PFSK-1 (cell line): ENCODE measurements around the gene TPST1.

Experiments used
- FOXP2 ChIP-seq: optimal IDR thresholded peaks from 2 replicates; pipeline ENCODE3; 2011; ENCODE audit warnings: borderline replicate concordance, control low read depth, inconsistent platforms; ENCODE audit not compliant: insufficient read depth; ENCODE audit errors: extremely low read length, extremely low read depth
- POLR2AphosphoS5 ChIP-seq: IDR thresholded peaks from 2 replicates; pipeline ENCODE4 v1.6.1; 2012; ENCODE audit warnings: low read depth, mild to moderate bottlenecking, control low read depth, low read length, moderate library complexity
- SIN3A ChIP-seq: IDR thresholded peaks from 2 replicates; pipeline ENCODE4 v1.6.1; 2012; ENCODE audit warnings: mild to moderate bottlenecking, low read length, moderate library complexity, borderline replicate concordance; ENCODE audit not compliant: insufficient read depth
- TAF1 ChIP-seq: IDR thresholded peaks from 2 replicates; pipeline ENCODE4 v1.6.1; 2012; ENCODE audit warnings: low read length, control low read depth, borderline replicate concordance; ENCODE audit not compliant: insufficient read depth
- TF ChIP-seq, protein P1 (sequence below), 2 experiments: IDR thresholded peaks; 2 replicates each; pipeline versions ENCODE4 v1.6.1 to v1.8.0; 2011 to 2012; ENCODE audit warnings: low read depth in 2 of 2, low read length in 2 of 2, control low read depth in 1 of 2, inconsistent platforms in 1 of 2, mild to moderate bottlenecking in 1 of 2, moderate library complexity in 1 of 2; ENCODE audit not compliant: insufficient read depth in 1 of 2

Gene TPST1

DNA sequence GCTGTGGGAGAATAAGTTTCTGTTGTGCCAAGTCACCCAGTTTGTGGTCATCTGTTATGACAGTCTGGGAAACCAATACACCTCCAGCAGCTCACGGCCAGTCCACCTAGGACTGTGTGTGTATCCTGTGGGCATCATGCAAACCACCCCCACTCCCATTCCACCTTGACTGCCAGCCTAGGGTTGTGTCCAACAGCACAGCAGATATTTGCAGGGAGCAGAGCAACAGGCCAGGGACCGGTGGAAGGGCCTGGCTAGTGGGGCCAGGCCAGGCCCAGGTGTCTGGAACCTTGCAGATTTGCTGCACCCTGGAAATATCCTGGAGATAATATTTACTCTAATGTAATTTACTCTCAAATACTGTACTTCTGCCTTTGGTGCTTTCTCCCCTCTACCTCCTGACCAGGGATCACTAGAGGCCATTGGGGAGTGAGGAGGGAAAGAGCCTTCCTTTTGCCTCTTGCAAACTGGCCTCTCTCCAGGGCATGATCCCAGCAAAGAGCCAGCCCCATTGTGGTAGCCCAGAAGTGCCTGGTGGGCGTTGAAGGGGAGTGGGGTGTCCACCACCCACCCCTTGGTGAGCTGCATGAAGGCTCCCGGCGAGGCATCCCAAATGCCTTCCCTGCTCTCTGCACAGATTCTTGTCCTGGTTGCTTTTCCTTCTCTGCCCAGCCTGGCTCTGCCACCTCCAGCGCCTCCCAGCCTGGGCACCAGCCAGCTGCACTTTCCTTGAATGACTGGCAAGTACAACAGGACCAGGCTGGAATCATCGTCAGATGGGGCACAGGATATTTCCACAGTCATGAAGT lies 15.2 kb upstream of the TPST1 start:
- TF ChIP-seq SIN3A: no peak
- no peak for TF ChIP-seq FOXP2
- TF ChIP-seq, protein P1, sequence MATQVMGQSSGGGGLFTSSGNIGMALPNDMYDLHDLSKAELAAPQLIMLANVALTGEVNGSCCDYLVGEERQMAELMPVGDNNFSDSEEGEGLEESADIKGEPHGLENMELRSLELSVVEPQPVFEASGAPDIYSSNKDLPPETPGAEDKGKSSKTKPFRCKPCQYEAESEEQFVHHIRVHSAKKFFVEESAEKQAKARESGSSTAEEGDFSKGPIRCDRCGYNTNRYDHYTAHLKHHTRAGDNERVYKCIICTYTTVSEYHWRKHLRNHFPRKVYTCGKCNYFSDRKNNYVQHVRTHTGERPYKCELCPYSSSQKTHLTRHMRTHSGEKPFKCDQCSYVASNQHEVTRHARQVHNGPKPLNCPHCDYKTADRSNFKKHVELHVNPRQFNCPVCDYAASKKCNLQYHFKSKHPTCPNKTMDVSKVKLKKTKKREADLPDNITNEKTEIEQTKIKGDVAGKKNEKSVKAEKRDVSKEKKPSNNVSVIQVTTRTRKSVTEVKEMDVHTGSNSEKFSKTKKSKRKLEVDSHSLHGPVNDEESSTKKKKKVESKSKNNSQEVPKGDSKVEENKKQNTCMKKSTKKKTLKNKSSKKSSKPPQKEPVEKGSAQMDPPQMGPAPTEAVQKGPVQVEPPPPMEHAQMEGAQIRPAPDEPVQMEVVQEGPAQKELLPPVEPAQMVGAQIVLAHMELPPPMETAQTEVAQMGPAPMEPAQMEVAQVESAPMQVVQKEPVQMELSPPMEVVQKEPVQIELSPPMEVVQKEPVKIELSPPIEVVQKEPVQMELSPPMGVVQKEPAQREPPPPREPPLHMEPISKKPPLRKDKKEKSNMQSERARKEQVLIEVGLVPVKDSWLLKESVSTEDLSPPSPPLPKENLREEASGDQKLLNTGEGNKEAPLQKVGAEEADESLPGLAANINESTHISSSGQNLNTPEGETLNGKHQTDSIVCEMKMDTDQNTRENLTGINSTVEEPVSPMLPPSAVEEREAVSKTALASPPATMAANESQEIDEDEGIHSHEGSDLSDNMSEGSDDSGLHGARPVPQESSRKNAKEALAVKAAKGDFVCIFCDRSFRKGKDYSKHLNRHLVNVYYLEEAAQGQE (IDR thresholded peaks at IDR 0.05; ENCODE audit: insufficient read depth in 1 of 2, low read depth in 2 of 2, low read length in 2 of 2): no peak
- no peak for TF ChIP-seq POLR2AphosphoS5
- TF ChIP-seq TAF1: no peak

DNA sequence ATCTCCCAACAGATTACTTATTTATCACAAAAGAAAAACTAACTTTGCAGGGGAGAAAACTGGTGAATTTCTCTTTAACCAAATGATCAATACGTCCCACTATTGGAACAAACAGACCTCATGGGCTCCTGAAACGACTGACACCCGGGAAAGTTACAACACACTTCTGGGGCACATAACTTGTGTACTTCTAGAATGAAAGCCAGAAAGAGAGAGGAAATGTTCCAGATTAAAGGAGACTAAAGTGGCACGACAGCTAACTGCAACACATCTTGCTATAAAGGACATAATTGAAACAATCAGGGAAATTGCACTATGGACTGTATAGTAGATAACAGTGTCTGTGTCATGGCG lies 14.7 kb upstream of the TPST1 start:
- TF ChIP-seq SIN3A (no peak), POLR2AphosphoS5 (no peak), FOXP2 (no peak), TAF1 (no peak)
- TF ChIP-seq, protein P1 (IDR thresholded peaks at IDR 0.05; ENCODE audit: insufficient read depth in 1 of 2, low read depth in 2 of 2, low read length in 2 of 2): no peak

DNA sequence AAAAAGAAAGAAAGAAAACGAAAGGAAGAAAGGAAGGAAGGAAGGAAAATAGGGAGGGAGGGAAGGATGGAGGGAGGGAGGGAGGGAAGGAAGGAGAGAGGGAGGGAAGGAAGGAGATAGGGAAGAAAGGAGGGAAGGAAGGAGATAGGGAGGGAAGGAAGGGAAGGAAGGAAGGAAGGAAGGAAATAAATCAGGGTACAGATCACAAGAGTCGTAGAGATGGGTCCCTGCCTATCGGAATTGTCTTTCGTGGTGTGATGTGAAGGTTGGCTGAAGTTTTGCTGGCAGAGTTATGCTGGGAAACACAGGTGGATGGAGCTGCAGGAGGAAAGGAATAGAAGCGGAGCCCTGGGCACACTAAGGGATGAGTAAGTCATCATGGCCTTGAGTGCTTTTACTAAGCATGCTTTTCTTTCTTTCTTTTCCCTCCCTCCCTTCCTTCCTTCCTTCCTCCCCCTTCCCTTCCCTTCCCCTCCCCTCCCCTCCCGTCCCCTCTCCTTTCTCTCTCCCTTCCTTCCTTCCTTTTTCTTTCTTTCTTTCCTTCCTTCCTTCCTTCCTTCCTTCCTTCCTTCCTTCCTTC lies 11.9 kb upstream of the TPST1 start:
- TF ChIP-seq FOXP2: no peak
- TF ChIP-seq SIN3A: no peak
- TF ChIP-seq, protein P1 (IDR thresholded peaks at IDR 0.05; ENCODE audit: insufficient read depth in 1 of 2, low read depth in 2 of 2, low read length in 2 of 2): no peak
- no peak for TF ChIP-seq TAF1
- TF ChIP-seq POLR2AphosphoS5: no peak

DNA sequence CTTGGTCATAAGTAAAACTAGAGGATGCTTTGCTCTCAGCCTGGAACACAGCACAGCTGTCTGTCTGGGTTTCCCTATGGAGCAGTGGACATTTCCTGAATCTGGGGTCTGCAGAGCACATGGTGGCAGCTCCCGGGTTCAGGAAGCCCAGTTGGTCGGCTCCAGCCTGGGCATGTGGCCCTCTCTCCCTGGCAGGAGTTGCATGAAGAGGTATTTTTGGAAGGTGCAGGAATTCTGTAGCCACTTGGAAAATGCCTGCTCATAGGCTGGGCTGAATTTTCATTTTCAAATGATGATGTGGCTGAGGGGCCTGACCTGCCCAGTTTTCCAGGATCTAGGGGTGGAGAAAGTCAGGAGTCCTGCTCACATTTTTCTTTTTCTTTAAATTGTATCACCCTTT lies 6.7 kb upstream of the TPST1 start:
- TF ChIP-seq, protein P1 (IDR thresholded peaks at IDR 0.05; ENCODE audit: insufficient read depth in 1 of 2, low read depth in 2 of 2, low read length in 2 of 2): no peak
- TF ChIP-seq FOXP2 (no peak), POLR2AphosphoS5 (no peak), SIN3A (no peak), TAF1 (no peak)
